ENCODE measurements around the gene ELK4. TPM values are rescaled to one million over a fixed set of nuclear protein-coding genes. Genes with fewer than 3 reads are reported as not detected.
"Not testable (repeated sequence)": the region's sequence is repeated elsewhere in the genome, so short reads cannot be mapped to it uniquely, and the experiment has no call there.

ELK4 gene
- total and polyA plus RNA-seq, 8 donors: 3.5 to 38.7 (median 11.7) TPM

- Histone ChIP-seq H3K36me3 (no peaks in the 10 kb centered on the region), H3K4me1 (peaks cover 0 to 13% (median under 1%) of the 10 kb centered on the region in 4 donors), H3K27me3 (no peaks in the 10 kb centered on the region), H3K9me3 (no peaks in the 10 kb centered on the region), H3K4me3 (no peak overlapping the region), H3K27ac (no peak overlapping the region)
- WGBS, 5 donors: 86 to 94% (median 90%) methylated on average over 9 of the region's 9 CpGs
- TF ChIP-seq POLR2AphosphoS5 (IDR thresholded peaks at IDR 0.05) (no peak), POLR2A (IDR thresholded peaks at IDR 0.05) (no peak), EP300 (IDR thresholded peaks at IDR 0.05) (no peak)
- TF ChIP-seq, protein P1, sequence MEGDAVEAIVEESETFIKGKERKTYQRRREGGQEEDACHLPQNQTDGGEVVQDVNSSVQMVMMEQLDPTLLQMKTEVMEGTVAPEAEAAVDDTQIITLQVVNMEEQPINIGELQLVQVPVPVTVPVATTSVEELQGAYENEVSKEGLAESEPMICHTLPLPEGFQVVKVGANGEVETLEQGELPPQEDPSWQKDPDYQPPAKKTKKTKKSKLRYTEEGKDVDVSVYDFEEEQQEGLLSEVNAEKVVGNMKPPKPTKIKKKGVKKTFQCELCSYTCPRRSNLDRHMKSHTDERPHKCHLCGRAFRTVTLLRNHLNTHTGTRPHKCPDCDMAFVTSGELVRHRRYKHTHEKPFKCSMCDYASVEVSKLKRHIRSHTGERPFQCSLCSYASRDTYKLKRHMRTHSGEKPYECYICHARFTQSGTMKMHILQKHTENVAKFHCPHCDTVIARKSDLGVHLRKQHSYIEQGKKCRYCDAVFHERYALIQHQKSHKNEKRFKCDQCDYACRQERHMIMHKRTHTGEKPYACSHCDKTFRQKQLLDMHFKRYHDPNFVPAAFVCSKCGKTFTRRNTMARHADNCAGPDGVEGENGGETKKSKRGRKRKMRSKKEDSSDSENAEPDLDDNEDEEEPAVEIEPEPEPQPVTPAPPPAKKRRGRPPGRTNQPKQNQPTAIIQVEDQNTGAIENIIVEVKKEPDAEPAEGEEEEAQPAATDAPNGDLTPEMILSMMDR (IDR thresholded peaks at IDR 0.05): no peak
- DNase-seq: no peak
- intact Hi-C loops (cut with DNase I; ENCODE audit: low total_unique reads): no loop called here
Observed at GRCh38 chr1:205637854-205638468, 6.2 kb upstream of the ELK4 start.

DNA sequence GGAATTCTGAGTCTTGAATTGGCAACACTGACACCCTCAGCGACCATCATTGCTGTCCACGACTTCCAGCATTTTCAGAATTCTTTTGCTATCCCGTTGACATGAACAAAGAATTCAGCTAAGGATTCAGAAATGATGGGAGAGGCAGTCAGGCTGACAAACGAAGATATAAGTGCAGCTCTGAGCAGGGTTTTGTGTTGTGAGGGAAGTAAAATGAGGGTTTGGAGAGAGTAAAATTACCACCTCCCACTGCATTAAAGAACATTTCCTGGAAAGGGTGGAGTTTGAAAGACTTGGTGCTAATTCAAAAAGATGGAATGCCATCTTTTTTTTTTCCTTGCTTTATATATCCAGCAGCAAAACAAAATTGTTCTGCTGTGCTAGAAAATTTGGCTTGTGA lies 4.9 kb upstream of the ELK4 start:
- H3K27me3 ChIP-seq: no peaks in the 10 kb centered on the region
- H3K9me3 ChIP-seq: no peaks in the 10 kb centered on the region
- peaks cover 5 to 21% (median 7%) of the 10 kb centered on the region in 4 donors for H3K4me1 ChIP-seq
- intact Hi-C loops (cut with DNase I; ENCODE audit: low total_unique reads): no loop called here
- 25 to 34% (median 28%) methylated on average over 4 of the region's 4 CpGs for WGBS, 5 donors
- TF ChIP-seq, protein P1 (IDR thresholded peaks at IDR 0.05): no peak
- TF ChIP-seq EP300 (IDR thresholded peaks at IDR 0.05) (no peak), POLR2AphosphoS5 (IDR thresholded peaks at IDR 0.05) (no peak), POLR2A (IDR thresholded peaks at IDR 0.05) (no peak)
- peak in 1 of 2 donors; percentile 31 for DNase-seq
- no peak overlapping the region for H3K4me3 ChIP-seq
- H3K27ac ChIP-seq: no peak overlapping the region
- no peaks in the 10 kb centered on the region for H3K36me3 ChIP-seq

GRCh38 chr1:205636138-205636530 lies 4.3 kb upstream of the ELK4 start:
- H3K4me1 ChIP-seq: peaks cover 5 to 21% (median 7%) of the 10 kb centered on the region in 4 donors
- H3K27me3 ChIP-seq; H3K4me3 ChIP-seq; H3K27ac ChIP-seq; H3K9me3 ChIP-seq; intact Hi-C loops (cut with DNase I; ENCODE audit: low total_unique reads); H3K36me3 ChIP-seq; DNase-seq: not testable (repeated sequence)
- 51 to 69% (median 63%) methylated on average over 7 of the region's 7 CpGs for WGBS, 5 donors

GRCh38 chr1:205633421-205633976 lies 1.7 kb upstream of the ELK4 start:
- H3K9me3 ChIP-seq: no peaks in the 10 kb centered on the region
- H3K36me3 ChIP-seq: no peaks in the 10 kb centered on the region
- no peak overlapping the region for H3K4me3 ChIP-seq
- H3K4me1 ChIP-seq: peaks cover 18 to 45% (median 25%) of the 10 kb centered on the region in 4 donors
- 55 to 79% (median 77%) methylated on average over 6 of the region's 6 CpGs for WGBS, 5 donors
- intact Hi-C loops (cut with DNase I; ENCODE audit: low total_unique reads): loop anchor here (2.0 kb wide), 1 partner anchor 41 kb away; no protein-coding TSS in a partner anchor
- H3K27ac ChIP-seq: peak overlapping the region in 1 of 5 donors; percentile 99
- H3K27me3 ChIP-seq: no peaks in the 10 kb centered on the region
- peak in 1 of 2 donors; percentile 27 for DNase-seq
- TF ChIP-seq, protein P1 (IDR thresholded peaks at IDR 0.05): no peak
- TF ChIP-seq POLR2A (IDR thresholded peaks at IDR 0.05): no peak
- no peak for TF ChIP-seq POLR2AphosphoS5 (IDR thresholded peaks at IDR 0.05)
- TF ChIP-seq EP300 (IDR thresholded peaks at IDR 0.05): no peak
